KMS-11 (cell line): ENCODE results near the gene LIN7C.

Source experiments
- H2AFZ ChIP-seq: fragments of 200-600 bp; sonication (generic); 2 replicates; pipeline ENCODE4 v1.6.1; 2016; ENCODE audit warnings: antibody characterized with exemption, mixed run types, low read depth
- H3K27ac ChIP-seq: fragments of 200-600 bp; sonication (generic); 2 replicates; pipeline ENCODE4 v1.6.1; 2016; ENCODE audit warnings: mild to moderate bottlenecking, mixed run types
- H3K27me3 ChIP-seq: fragments of 200-600 bp; sonication (generic); 2 replicates; pipeline ENCODE4 v1.6.1; 2017; ENCODE audit warnings: mild to moderate bottlenecking, low read depth, mixed run types, moderate library complexity; ENCODE audit not compliant: insufficient read depth
- H3K36me3 ChIP-seq: fragments of 200-600 bp; sonication (generic); 2 replicates; pipeline ENCODE4 v1.6.1; 2017; ENCODE audit warnings: mild to moderate bottlenecking, mixed run types; ENCODE audit not compliant: insufficient read depth
- H3K4me1 ChIP-seq: fragments of 200-600 bp; sonication (generic); 2 replicates; pipeline ENCODE4 v1.6.1; 2016; ENCODE audit warnings: mild to moderate bottlenecking, low read depth, mixed run types; ENCODE audit not compliant: poor library complexity, severe bottlenecking
- H3K4me2 ChIP-seq: fragments of 200-600 bp; sonication (generic); 2 replicates; pipeline ENCODE4 v1.7.0; 2016; ENCODE audit warnings: mild to moderate bottlenecking, mixed run types
- H3K4me3 ChIP-seq: fragments of 200-600 bp; sonication (generic); IDR thresholded peaks from 2 replicates; pipeline ENCODE4 v1.6.1; 2017; ENCODE audit warnings: low read depth, low read length, mixed read lengths; ENCODE audit not compliant: insufficient read depth
- H3K79me2 ChIP-seq: fragments of 200-600 bp; sonication (generic); 2 replicates; pipeline ENCODE4 v1.6.1; 2016; ENCODE audit warnings: low read depth, mixed run types; ENCODE audit not compliant: insufficient read depth
- H3K9ac ChIP-seq: fragments of 200-600 bp; sonication (generic); 2 replicates; pipeline ENCODE4 v1.6.1; 2016; ENCODE audit warnings: mild to moderate bottlenecking, mixed run types
- H4K20me1 ChIP-seq: fragments of 200-600 bp; sonication (generic); 2 replicates; pipeline ENCODE4 v1.6.1; 2016; ENCODE audit warnings: mild to moderate bottlenecking, mixed run types; ENCODE audit not compliant: insufficient read depth
- CTCF ChIP-seq: fragments of 200-600 bp; sonication (generic); conservative IDR thresholded peaks from 2 replicates; pipeline ENCODE4 v1.6.1; 2017; ENCODE audit warnings: low read depth, mild to moderate bottlenecking, antibody characterized with exemption, low read length, moderate library complexity, mixed read lengths

The LIN7C gene

GRCh38 chr11:27535103-27535502 is 28.5 kb upstream of the LIN7C start:
- no peaks in the 10 kb centered on the region for H3K79me2 ChIP-seq
- H3K27me3 ChIP-seq: no peaks in the 10 kb centered on the region
- H3K4me3 ChIP-seq: no peak overlapping the region
- no peak overlapping the region for H2AFZ ChIP-seq
- H4K20me1 ChIP-seq: no peaks in the 10 kb centered on the region
- H3K27ac ChIP-seq: no peak overlapping the region
- no peak overlapping the region for H3K9ac ChIP-seq
- no peak for TF ChIP-seq CTCF
- H3K4me2 ChIP-seq: no peak overlapping the region
- no peaks in the 10 kb centered on the region for H3K36me3 ChIP-seq
- no peaks in the 10 kb centered on the region for H3K4me1 ChIP-seq

- Histone ChIP-seq H3K4me1 (no peaks in the 10 kb centered on the region), H3K4me3 (no peak overlapping the region), H3K27me3 (no peaks in the 10 kb centered on the region), H3K4me2 (no peak overlapping the region), H3K36me3 (no peaks in the 10 kb centered on the region), H2AFZ (no peak overlapping the region), H3K9ac (no peak overlapping the region), H3K27ac (no peak overlapping the region), H4K20me1 (no peaks in the 10 kb centered on the region), H3K79me2 (no peaks in the 10 kb centered on the region)
- TF ChIP-seq CTCF: no peak
These were observed 26.2 kb upstream of the LIN7C start for GRCh38 chr11:27532652-27533325.

DNA sequence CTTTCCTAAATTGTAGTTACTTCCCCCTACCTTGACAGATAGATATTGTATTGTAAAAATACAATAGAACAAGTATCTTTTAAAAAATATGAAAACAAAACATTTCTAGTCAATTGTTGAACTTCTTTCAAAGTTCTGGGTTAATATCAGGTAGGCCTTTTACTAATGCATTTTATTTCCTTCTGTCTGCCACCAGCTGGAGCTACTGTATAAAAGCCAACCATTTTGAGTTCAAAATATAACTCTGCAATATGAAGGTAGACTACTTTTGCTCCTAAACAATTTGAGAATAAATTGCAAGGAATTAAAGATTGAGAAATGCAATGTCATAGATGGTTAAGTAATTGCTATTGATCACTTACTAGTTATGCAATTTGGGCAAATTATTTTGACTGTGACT is 22.1 kb upstream of the LIN7C start:
- Histone ChIP-seq H3K79me2 (no peaks in the 10 kb centered on the region), H3K27me3 (no peaks in the 10 kb centered on the region), H3K36me3 (no peaks in the 10 kb centered on the region), H3K4me1 (no peaks in the 10 kb centered on the region), H3K9ac (no peak overlapping the region), H2AFZ (no peak overlapping the region), H4K20me1 (no peaks in the 10 kb centered on the region), H3K4me3 (no peak overlapping the region), H3K4me2 (no peak overlapping the region), H3K27ac (no peak overlapping the region)
- no peak for TF ChIP-seq CTCF

- no peaks in the 10 kb centered on the region for H3K79me2 ChIP-seq
- no peak overlapping the region for H3K4me2 ChIP-seq
- H4K20me1 ChIP-seq: no peaks in the 10 kb centered on the region
- H3K27ac ChIP-seq: no peak overlapping the region
- H2AFZ ChIP-seq: no peak overlapping the region
- no peaks in the 10 kb centered on the region for H3K27me3 ChIP-seq
- H3K4me1 ChIP-seq: no peaks in the 10 kb centered on the region
- TF ChIP-seq CTCF: no peak
- no peak overlapping the region for H3K9ac ChIP-seq
- no peak overlapping the region for H3K4me3 ChIP-seq
- no peaks in the 10 kb centered on the region for H3K36me3 ChIP-seq
These were observed 20.0 kb upstream of the LIN7C start for GRCh38 chr11:27526535-27526934.
